H54 (cell line): ENCODE measurements around the gene KDELR3.

Experiments
- DNase-seq: peaks from one replicate; pipeline ENCODE4 v3.0.0; 2011; ENCODE audit warnings: low spot score, mixed read lengths; ENCODE audit not compliant: insufficient read length
- FAIRE-seq: peaks from 3 replicates; lab custom pipeline; 2011; peaks lifted over from hg19 to GRCh38; lab: Jason Lieb, UNC
- POLR2A ChIP-seq: IDR thresholded peaks from 2 replicates; pipeline ENCODE4 v1.6.1; 2011; ENCODE audit warnings: low read depth, mild to moderate bottlenecking, low read length

The KDELR3 gene

DNA sequence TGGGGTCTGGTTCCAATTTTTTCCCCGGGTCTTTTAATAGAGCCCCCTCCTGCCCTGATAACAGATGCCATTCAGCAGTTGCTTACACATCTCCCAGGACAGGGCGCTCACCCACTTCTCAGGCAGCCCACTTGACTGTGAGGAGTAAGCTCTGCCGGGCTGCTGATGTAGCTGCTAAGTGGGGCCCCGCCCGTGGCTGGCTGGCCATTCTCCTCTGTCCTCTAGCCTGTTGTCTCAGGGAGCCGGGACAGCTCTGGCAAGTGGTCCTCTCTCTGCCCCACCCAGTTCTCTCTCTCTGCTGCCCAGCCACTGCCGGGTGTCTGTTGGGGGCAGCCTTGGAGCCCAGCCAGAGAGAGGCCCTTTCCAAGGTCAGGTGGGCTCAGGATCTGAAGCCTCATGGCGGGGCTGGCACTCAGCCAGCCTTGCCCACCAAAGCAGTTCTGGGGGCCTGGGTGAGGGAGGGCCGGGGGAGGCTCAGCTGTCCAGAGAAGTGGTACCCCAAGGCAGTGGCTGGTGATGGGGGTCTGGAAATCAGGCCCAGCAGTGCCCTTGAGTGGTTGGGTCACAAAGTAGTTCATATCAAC lies 21.8 kb upstream of the KDELR3 start:
- TF ChIP-seq POLR2A, result no peak
- no peak for FAIRE-seq
- DNase-seq, result no peak

DNA sequence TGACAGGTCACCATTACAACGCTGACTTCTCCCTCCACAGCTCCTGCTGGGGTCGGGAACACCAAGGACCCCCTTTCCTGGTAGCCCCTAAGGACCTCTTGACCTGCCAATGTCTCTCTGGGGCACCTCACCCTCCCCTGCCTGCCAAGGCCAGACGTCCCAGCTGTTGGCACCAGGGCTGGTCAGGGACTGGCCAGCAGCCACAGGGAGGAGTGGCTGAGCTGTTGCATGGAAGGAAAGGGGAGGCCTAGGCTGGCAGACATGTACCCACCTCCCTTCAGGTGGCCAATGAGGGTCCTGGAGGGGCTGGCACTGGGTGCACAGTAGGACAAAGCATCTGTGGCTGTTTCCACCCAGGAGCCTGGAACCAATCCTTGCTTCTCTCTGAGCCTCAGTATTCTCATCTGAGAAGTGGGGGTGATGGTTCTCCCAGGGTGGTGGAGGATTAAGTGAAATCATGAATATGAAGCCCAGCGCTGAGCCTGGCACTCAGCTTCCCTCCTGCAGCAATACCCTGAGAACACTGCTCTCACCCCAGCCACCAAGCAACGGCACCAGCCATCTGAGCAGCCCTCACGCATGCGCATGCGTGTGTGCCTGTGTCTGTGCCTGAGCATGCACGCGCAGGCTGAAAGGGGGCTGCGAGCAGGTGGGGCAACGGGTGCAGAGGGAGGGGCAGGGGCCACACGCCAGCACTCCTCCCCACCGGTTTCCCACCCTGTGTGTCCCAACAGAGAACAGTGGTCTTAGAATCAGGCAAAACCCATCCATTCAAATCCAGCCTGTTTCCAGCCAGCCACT lies 18.8 kb upstream of the KDELR3 start:
- DNase-seq (no peak), FAIRE-seq (no peak)
- no peak for TF ChIP-seq POLR2A

DNA sequence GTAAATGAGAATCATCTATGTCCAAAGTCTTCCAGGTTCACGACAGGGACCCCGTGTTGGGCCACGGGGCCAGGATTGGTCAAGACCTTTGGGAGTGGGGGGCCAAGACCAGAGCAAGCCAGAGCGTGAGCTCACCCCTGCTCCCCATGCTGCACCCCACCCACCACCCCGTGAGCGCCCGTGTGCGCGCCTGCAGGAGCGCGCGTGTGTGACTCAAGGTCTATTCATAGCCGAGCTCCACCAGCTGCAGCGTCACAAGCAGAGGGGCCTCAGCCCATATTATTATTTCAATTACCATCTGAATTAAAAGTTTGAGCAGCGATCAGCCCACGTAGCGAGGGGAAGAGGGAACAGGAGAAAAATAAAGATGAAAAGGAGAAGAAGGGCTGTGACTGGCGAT lies 18.1 kb upstream of the KDELR3 start:
- FAIRE-seq (no peak), DNase-seq (no peak)
- TF ChIP-seq POLR2A, result no peak

DNA sequence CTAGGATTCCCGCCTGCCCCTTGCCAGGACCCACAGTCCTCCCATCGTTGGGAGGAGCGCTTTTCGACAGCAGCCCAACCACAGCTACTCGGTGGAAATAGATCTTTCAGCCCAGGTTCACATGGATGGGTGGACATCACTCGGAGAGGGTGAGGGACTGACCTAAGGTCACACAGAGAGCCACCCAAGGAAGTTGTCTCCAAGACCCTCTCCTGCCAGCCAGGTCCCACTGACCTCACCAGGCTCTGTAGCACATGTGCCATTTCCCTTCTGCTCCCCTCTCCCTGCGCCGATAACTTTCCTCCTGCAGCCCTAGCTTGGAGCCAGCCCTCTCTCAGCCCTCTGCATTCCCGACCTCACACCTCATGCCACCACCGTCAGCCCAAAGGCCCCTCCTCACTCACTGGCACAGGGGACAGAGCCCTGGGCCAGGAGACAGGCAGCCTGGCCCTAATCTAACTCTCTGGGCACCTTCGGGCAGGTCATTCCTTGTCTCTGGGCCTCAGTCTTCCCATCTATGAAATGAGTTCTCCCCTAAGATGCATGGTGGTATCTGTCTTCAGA lies 17.6 kb upstream of the KDELR3 start:
- FAIRE-seq (no peak), DNase-seq (no peak)
- no peak for TF ChIP-seq POLR2A

DNA sequence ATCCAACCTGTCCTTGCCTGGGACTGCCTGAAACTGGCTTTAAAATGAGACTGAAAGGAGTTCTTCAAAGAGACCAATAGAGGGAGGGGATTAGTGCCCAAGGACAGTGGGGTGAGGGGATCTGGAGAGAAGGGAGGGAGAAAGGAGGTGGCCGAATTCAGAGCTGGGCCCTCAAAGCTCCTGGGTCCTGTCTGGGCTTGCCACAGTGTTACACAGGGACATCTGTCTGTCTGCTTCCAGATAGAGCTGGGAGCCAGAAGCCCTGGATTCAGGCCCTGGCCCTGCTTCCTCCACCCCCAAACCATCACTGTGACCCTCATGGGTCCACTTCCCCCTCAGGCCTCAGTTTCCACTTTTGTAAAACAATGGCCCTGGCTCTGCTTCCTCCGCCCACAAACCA lies 16.5 kb upstream of the KDELR3 start:
- DNase-seq (no peak), FAIRE-seq (no peak)
- TF ChIP-seq POLR2A, result no peak

DNA sequence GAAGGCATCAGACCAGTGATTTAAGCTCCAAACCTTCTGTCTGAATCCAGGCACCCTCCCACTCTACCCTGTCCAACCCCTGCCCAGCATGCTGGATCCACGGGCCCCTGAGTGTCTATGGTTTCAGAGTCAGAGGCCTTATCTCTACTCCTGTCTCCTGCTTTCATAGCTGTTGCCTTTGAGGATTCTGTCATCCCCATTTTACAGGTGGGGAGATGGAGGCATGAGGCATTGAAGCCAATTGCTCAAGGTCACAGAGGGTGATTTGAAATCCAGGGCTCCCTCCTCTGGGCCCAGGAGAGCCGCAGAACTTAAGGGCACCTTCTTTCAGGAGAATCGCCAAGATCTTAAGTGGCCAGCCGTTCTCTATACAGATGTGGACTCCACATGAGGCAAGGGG lies 16.0 kb upstream of the KDELR3 start:
- FAIRE-seq (no peak), DNase-seq (no peak)
- TF ChIP-seq POLR2A, result no peak

DNA sequence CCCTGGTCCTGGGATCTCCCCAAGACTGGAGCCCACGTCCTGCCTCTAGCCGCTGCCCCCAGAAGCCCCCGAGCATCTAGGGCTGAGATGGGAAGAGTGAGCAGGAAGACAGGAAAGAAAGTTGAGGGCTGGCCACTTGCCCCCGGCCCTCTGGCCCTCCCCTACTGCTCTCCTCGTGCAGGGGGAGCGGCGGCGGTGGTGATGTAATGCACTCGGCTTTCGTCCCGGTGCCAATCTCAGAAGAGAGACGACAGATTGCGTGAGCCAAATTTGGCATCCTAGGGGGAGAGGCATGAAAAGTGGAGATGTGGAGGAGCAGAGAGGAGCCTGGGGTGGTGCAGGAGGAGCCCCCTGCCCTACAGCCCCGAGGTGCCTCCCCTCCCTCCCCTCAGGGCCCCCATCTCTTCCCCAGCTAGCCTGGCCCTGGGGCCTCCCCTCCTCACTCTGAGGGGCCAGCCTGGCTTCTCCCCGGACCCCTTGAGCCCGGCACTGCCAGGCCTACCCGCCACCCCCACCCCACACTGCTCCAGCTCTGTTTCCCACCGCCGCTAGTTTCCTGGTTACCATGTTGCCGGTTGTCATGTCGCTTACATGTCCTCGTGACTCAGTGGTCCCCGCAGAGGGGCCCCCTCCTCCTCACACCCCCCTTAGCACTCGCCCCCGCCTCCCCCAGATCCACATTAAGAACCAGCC lies 15.4 kb upstream of the KDELR3 start:
- DNase-seq, result peak; percentile 67
- no peak for FAIRE-seq
- no peak for TF ChIP-seq POLR2A

DNA sequence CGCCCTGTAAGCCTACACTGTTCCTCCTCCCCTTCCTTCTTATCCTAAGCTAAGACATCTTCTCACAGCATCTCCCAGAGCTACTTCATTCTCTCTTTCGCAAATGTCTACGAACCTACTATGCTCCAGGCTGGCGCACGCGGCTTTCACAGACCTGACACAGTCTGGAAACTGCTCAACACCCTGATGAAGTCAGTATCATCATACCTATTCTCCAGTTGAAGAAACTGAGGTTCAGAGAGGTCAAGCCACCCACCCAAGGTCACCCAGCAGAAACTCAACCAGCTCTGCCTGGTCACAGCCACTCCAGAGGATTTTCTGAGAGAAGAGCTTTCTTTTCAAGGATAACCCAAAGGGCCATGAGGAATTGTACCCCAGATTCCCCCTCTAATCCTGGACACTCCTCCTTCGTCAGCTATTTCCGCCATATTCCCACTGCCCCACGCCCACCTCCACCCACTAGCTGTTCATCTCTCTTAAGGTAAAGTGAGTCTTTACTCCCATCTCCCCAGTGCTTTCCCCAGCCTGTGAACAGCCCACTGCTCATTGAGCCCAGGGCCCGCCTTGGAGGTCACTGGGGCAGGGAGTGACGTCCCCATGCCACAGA lies 14.7 kb upstream of the KDELR3 start:
- FAIRE-seq, result no peak
- TF ChIP-seq POLR2A, result no peak
- DNase-seq, result no peak

DNA sequence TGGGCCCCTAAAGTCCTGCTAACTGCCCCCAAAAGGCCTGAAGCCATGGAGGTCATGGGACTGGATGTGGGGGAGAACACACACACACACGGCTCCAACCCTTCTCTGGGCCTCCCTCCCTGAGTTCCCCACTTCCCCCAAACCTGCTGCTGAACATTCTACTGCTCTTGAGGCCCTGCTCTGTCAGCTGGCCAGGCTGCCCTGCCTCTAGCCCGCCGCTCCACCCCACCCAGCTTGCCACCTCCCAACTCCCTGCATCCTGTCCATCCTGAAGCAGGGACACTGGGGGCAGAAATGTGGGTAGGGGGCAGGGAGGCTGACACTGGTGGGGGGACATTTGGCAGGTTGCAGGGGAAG lies 13.9 kb upstream of the KDELR3 start:
- no peak for DNase-seq
- no peak for TF ChIP-seq POLR2A
- no peak for FAIRE-seq

DNA sequence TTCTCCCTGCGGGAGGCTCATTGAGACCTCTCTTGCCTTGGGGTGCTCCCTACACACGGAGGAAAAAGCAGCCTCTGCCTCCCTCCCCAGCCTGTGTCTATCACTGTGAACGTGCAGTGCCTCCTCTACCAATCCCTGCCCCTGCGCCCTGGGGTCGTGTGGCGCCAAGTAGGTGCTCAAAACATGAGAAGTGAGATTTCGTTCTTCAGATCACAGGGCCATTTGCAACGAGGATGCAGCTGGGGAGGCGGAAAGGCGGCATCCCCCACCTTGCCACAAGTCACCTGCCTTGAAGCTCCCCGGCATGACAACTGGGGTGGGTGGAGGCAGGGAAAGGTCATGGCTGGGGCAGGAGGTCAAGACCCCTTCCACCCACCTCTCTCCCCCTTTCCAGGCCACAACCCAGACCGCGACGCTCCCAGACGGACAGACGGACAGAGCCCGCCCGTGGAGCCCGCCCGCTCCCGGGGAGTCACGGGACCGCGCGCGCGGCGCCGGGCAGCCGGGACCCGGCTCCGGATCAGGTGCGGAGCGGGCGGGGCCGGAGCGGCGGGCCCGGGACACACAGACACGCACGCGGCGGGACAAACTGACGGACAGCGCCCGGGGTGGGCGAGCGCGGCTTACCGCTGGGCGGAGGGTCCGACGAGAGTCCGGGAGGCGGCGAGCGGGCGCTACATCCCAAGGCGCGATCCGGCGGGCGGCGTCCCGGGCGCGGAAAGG lies 13.4 kb upstream of the KDELR3 start:
- no peak for TF ChIP-seq POLR2A
- FAIRE-seq, result no peak
- no peak for DNase-seq

DNA sequence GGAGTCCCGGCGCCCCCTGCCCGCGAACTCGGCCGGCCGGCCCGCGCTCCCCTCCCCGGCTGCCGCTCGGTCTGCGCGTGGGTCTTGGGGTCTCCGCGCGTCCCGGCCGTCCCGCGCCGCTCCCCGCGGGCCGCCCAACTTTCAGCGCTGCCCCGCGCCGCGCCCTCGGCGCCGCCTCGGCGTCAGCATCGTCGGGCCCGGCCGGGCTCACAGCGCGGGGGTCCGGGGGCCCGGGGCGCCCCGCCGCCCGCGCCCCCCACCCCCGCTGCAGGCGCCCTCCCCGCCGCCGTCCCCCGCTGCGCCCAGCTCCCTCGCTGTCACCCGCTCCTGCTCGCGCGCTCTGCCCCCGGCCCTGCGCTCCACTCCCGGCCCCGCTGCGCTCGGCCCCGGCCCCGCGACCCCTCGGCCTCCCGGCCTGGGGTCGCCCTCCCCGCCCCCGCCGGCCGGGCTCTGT lies 12.8 kb upstream of the KDELR3 start, which contains the start of gene KCNJ4:
Gene KCNJ4, minus strand, starts transcription at position 124 of the 454 bp plus-strand sequence. CDS start 27,067 bp downstream, outside the sequence.
- no peak for FAIRE-seq
- no peak for TF ChIP-seq POLR2A
- no peak for DNase-seq

DNA sequence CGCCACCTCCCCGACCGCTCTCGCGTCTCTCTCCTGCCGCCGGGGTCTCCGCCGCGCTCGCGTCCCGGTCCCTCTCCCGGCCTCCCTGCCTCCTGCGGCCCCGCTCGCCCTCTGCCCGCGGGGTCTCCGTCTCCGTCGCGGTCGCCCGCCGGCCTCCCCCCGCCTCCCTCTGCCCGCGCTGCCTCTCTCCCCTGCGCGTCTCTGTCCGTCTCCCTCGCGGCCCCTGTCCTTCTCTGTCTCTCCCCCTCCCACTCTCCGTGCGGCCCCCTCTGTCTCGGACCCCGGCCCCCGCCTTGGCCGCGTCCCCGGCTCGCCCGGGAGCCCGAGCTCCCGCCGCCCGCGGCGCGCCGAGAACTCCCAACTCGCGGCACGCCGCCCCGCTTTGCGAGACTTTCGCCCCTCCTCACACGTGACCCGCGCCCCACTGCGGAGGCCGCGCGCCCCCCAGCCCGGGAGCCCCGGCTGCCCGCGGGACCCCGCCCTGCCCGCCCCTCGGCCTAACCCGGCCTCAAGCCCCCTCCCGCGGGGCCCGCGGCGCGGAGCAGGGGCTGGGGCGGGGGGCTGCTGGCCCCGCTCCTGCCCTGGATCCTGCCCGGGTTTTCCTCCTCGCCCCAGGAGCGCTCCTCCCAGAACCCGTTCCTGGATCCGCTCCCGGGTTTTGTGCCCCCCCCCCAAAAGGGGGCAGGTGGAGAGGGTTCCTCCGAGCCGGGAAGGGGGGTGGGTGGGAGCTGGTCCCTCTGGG lies 12.2 kb upstream of the KDELR3 start:
- no peak for TF ChIP-seq POLR2A
- DNase-seq, result no peak
- no peak for FAIRE-seq
